Measurements from ENCODE around the gene SNTB2.
"Not testable (repeated sequence)": the region's sequence is repeated elsewhere in the genome, so short reads cannot be mapped to it uniquely, and the experiment has no call there.

The SNTB2 gene

DNA sequence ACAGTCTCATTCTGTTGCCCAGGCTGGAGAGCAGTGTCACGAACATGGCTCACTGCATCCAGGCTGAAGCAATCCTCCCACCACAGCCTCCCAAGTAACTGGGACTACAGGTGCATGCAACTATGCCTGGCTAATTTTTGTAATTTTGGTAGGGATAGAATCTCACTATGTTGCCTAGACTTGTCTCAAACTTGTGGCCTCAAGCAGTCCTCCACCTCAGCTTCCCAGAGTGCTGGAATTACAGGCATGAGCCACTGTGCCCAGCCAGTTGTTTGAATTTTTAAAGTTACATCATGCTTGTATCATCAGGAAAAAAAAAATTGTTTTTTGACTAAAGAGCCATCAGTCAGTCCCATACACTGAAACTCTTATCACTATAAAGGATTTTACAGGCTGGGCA lies 107.1 kb downstream of the SNTB2 start:
- DNase-seq, result no peak

DNA sequence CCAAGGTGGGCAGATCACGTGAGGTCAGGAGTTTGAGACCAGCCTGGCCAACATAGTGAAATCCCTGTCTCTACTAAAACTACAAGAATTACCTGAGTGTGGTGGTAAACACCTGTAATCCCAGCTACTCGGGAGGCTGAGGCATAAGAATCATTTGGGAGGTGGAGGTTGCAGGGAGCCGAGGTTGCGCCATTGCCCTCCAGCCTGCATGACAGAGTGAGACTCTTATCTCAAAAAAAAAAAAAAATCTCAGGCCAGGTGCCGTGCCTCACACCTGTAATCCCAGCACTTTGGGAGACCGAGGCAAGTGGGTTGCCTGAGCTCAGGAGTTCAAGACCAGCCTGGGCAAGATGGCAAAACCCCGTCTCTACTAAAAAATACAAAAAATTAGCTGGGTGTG lies 109.8 kb downstream of the SNTB2 start:
- not testable (repeated sequence) for DNase-seq

DNA sequence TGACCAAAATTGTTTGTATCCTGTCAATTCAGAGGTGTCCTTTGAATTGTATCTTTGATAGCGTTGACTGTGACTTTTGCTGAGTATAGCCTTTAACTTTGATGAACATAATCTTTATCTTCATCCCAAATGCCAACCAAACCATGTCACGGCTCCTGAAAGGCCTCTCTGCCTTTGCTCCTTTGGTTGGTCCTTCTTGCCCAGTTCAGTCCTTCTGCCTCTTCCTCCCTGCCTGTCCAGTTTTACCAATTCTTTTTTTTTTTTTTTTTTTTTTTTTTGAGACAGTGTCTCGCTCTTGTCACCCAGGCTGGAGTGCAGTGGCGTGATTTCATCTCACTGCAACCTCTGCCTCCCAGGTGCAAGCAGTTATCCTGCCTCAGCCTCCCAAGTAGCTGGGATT lies 111.3 kb downstream of the SNTB2 start:
- no peak for DNase-seq

DNA sequence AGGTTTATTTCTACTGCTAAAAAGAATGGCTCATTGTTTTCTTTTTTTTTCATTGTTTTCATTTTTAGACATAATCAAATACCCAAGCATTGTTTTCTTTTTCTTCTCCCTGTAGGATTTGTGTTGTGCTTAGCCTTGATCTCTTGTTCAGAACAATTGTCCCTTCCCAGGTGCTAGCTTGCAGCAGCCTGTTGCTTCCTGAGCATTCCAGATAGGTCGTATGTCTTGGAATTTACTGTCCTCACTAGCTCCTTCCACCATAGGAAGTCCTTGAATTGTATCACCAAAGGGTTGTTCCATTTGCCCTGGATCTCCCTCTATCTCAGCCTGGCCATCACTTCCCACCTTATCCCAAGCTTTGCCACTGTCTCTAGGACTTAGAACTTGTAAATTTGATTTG lies 114.2 kb downstream of the SNTB2 start:
- DNase-seq, result no peak

DNA sequence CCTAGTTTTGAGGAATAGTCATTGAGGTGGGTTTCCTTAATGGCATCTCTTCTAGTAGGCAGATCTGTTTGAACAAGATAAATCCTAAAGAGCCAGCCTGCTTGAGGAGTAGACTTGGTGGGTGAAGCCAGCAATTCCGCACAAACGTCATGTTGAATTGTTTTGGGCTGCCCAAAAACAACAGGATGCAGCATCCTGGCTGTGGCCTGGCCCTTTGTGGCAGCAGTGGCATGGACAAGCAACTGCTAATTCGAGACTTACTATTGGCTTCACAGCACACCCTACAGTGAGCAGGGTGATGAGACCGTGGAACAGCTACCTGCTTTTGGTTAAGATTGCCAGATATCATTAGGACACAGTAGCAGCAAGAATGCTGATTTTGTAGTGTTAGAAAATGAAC lies 114.9 kb downstream of the SNTB2 start:
- DNase-seq, result no peak

DNA sequence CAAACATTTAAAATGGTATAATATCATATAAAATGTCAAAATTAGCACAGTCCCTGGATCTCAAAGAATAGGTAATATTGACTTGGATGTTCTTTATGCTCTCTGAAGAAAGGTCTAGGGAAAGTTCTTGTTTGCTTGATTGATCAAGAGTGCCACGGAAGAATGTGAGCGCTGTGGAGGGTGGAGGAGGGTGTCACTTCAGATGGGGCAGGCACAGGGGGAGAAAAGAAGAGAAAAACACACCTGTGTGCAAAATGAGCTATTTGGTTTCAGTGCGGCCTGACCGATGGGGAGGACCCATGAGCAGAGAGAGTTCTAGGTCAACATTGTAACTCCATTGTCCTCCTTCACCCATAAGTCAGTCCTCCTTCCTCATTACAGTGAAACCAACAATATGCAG lies 115.3 kb downstream of the SNTB2 start:
- DNase-seq, result no peak

DNA sequence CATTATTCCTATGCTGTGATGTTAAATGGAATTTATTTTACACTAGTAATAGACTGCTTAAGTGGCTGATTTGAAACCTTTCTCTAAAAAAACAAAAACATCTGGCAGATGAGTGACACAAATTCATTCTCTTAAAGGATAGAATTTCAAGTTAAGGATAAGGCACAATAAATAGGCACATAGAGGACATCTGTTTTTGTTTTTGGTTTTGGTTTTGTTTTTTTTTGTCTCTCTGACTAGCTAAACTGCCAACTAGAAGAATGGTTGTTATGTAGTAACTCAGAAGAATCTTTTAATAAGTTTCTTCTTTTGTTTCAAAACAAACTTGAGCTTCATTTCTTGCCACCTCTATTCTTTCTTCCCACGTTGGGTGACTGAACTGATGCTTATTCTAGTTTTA lies 119.1 kb downstream of the SNTB2 start:
- no peak for DNase-seq

DNA sequence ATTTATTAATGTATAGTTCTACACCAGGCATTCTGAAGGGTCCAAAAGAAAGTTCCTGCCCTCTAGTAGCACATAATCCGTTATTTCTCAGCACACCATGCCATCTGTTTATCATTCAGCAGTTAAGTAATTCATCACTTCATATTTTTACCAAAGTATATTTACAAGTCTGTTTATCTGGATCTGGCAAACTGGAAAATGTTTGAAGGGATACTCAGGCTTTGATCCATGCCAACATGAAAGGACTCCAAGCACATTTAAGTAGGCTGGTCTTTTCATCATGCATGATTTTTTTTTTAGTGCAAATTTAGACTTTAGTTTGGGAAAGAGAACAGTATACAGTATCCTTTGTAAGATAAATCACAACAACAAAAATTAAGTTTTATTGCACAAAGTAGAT lies 120.1 kb downstream of the SNTB2 start:
- no peak for DNase-seq

DNA sequence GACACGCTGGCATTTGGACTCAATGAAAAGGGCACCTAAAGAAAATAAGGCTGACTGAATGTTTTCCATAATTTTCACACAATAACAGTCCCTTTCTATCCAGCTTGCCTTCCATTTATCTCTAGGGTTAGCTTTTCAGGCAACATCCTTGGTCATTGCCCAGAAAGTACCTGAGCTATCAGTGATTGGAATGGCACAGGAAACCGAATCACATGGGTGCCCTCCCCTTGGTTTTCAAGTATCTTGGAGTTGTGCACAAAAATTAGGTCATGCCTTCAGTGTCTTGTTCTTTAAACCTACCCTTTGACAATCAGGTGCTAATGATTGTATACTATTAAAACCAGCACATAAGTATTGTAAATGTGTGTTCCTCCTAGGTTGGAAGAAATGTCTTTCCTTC lies 120.9 kb downstream of the SNTB2 start:
- no peak for DNase-seq

DNA sequence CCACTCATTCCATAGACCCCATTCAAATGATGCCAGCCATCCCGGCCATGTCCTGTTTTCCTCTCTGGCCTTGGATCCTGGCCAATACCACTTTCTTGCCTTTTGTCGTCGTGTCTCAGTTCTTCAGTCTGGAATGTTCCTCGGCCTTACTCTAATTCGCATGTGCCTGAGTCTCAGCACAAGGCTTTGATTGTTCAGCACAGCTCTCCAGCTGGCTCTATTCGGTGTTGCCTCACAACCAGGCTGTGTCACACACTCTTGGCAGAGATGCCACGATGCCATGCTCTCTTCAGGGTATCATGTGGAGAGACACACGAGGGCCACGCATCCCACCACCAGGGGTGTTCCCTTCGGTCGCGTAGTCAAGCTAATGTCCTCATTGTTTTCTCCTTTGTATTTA lies 122.4 kb downstream of the SNTB2 start:
- no peak for DNase-seq

DNA sequence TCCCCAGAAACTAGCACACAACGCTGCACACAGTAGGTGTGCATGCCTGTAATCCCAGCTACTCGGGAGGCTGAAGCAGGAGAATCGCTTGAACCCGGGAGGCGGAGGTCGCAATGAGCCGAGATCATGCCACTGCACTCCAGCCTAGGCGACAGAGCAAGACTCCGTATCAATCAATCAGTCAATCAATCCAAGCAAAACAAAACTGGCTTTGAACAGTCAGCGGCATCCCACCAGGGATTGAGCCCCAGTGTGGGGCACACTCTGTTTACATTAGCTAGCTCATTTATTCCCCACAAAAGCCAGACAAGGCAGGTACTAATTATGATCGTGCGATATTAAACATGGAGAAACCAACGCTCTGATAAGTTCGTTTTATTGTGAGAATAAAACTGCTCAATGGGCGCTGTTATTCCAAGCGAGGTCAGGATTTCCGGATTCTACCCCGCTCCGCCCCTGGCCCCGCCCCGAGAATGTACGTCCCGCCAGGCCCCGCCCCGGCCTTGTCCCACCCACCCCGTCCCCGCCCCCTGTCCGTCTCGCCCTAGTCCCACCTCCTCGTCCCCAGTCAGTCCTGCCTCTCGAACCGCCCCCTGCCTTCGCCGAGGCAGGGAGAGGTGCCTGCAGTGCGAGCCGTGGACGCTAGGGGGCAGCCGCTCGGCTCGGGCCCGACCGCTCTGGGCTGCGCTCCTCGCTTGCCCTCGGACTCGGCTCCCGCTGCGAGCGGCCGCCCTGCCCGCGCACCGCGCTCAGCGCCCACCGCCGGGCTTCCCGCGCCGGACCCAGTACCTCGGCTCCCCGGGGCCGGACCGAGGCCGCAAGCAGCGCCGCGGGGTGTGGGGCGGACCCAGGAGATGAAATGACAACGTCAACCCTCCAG lies 123.9 kb downstream of the SNTB2 start, which contains the start of gene VPS4A:
VPS4A (plus strand) TSS at position 698 of the 880 bp plus-strand sequence; CDS start at position 860, 162 bp downstream.
- DNase-seq, result peak; percentile 92

DNA sequence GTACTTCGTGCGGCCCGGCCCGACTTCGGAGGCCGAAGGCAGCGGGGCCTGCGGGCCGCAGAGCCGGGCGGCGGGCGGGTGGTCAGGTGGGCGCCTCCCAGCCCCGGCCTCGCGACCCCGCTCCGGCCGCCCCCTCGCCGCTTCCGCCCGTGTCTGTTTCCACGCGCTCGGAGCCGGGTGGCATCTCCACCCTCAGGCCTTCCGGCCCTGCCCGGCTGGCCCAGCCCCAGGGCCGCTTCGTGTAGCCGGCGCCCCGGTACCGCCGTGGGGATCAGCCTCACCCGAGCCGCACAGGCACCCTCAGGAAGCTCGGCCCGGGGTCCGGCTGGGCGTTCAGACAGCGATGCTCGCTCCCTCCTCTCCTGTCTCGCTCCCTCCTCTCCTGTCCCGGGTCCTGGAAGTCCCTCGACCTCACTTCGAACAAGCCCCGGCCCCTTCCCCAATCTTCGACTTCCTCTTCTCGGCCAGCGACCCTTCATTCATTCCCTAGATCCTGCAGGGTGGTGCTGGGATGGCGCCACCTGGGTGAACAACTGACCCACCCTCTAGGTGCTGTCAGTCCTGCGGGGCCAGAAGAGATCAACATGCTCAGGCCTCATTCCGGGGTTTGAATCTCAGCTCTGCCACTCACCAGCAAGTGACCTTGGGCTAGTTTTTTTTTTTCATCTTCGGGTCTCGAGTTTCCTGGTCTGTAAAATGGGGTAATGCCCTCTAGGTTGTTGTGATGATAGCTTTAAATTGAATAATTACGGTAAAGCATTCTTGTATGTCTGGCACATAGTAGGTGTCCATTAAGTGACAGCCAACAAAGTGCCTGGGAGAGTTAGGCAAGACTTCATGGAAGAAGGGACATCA lies 124.8 kb downstream of the SNTB2 start:
- DNase-seq, result peak; percentile 29

DNA sequence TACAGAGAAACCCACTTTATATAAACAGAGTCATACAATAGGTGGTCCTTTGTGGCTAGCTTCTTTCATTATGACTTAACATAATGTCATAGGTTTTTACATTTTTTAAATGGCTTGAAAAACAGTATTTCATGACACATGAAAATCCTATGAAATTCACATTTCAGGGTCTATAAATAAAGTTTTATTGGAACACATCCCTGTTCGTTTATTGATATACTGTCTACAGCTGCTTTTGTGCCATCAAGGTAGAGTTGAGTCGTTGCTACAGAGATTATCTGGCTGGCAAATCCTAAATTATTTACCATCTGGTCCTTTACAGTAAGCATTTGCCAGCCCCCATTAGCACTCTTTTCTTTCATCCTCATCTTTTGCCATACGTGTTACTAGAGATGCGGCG lies 126.5 kb downstream of the SNTB2 start:
- DNase-seq, result no peak

DNA sequence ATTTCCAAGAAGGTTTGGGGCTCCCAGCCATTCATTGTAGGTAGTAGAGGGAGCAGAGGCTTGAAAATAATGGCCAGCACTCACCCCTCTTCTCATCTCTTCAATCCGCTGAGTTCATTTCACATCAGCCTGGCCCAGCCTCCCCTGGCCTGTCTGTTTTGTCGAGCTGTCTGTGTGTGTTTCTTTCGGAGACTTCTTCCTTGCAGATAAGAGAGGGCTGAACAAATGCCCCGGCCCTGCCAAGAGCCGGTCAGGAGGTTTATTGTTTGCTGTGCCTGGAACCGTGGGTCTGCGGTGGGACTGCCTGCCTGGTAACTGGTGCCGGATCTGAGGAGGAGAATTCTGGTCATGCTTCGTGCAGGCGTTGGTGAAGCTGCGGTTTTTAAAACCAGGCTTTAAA lies 127.6 kb downstream of the SNTB2 start:
- DNase-seq, result no peak

DNA sequence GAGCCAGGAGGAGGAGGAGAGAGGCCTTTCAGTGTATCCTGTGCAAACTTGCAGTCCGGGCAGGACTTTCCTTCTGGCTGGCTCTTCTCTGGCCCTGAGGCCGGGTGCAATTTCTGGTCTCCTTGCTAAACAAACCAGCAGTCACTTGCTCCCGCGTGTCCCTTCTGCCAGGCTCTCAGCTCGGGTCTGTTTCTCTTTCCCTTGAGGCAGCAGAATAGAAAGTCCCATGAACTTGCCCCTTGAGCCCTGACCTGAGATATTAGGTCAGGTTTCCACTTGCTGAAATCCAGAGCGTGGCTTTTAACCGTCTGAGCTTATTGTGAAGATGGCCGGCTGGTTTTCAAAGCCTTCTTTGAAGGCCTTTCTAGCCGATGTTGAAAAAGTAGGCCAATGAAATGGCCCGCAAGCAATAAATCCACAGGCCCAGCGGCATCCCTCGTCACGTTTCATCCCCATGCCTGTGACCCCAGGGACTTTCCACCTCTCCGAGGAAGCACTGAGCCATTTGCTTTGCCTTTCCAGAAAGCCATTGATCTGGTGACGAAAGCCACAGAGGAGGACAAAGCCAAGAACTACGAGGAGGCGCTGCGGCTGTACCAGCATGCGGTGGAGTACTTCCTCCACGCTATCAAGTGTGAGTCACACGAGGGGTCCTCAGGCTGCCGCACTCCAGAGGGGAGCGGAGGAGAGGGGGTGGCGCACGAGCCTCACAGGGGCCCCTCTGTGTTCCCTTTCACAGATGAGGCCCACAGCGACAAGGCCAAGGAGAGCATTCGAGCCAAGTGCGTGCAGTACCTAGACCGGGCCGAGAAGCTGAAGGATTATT lies 128.7 kb downstream of the SNTB2 start:
- no peak for DNase-seq

DNA sequence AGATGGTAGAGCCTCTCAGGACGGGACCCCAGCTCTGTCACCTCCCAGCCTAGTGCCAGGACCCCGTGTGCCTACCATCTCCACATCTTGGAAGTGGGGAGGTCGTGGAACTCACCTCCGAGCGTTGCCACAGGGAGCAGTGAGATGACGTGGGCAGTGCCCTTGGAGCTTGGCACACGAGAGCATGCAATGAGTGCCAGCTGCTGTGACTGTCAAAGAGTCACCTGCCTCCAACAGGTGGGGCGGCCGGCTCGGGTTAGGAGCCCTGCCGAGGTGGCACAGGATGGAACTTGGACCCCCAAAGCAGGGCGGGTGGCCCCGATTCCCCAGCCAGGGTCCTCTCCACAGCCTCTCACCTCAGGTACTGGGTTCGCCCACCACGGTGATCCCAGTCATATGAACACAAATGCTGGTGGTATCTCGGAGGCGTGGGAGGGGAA lies 129.7 kb downstream of the SNTB2 start:
- DNase-seq, result no peak

DNA sequence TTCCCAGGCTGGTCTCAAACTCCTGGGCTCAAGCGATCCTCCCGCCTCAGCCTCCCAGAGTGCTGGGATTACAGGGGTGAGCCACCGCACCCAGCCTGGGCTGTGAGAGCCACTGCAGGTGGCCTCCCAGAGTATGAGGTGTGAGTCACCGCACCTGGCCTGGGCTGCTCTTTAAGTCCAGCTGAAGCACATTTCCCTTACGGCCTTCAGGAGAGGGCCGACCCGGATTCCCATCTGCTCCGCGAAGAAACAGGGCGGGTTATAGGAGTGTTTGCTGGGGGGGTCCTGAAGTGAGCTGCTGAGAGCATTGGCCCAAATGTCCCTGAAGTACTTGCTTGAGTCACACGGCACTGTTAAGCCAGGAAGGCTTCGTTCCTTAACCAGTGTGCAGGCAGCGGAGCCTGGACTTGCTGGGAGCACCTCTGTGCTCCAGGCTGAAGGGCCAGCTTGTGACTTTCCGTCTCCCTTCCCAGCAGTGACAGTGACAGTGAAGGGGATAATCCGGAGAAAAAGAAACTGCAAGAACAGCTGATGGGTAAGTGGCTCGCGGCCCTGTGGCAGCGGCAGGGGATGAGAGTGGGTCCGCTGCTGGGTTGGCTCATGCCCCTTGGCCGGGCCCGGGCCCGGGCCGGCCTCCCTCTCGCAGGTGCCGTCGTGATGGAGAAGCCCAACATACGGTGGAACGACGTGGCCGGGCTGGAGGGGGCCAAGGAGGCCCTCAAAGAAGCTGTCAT lies 131.4 kb downstream of the SNTB2 start:
- no peak for DNase-seq

DNA sequence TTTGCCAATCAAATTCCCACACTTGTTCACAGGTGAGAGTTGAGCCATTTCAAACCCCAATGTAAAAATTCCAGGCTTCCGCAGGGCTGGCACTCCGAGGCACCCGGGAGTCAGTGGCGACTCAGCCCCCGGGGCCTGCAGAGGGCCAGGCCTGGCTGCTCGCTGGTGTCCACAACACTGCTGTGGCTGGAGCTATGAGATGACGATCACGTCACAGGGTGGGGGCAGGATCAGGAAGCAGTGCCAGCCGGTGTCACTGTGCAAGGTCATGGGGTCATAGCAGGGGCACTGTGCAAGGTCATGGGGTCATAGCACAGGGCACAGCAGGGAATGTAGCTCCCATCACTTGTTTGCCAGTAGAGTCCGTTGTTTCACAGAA lies 131.9 kb downstream of the SNTB2 start:
- DNase-seq, result no peak

DNA sequence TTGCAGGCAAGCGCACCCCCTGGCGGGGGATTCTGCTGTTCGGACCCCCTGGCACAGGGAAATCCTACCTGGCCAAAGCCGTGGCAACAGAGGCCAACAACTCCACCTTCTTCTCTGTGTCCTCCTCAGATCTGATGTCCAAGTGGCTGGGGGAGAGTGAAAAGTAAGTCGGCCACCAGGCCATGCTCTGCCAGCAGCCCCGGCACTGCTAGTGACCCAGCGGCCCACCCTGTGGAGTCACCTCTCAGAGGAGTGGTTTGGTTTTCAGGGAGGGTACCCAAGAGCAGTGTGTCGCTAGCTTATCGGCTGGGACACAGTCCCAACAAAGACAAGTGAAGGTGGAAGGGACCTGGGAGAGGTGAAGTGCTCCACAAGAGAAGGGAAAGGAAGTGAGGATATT lies 132.4 kb downstream of the SNTB2 start:
- DNase-seq, result no peak

DNA sequence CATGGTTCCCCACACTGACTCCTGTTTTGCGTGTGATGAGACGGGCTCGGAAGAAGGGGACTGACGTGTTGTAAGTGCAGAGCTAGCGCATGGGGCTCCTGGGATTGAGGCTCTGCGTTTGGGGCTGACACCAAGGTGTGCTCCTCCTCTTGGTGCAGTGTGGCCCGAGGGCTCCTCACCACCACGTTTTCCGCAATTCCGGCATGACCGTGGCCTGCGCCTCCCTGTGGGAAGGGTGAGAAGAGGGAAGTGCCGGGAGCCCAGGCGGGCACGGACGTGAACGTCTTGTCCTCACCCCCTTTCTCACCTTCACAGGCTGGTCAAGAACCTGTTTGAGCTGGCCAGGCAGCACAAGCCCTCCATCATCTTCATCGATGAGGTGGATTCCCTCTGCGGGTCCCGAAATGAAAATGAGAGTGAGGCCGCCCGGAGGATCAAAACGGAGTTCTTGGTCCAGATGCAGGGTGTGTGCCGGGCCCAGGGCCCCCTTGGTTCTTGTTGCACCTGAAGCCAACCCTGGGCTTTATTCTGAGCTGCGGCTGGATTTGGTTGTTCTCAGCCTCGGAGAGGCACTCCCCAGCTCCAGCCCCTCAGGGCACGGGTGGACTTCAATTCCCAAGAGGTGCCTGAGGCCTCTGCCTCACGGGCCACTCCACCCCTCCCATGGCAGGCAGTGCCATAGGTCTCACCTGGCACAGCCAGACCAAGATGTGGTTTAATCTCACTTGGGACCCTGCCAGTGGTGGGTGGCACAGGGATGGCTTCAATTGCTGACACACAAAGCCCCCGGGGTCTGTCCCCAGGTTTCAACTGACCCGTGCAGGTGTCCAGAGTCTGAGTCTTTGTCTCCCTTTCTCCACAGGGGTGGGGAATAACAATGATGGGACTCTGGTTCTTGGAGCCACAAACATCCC lies 133.1 kb downstream of the SNTB2 start:
- no peak for DNase-seq

DNA sequence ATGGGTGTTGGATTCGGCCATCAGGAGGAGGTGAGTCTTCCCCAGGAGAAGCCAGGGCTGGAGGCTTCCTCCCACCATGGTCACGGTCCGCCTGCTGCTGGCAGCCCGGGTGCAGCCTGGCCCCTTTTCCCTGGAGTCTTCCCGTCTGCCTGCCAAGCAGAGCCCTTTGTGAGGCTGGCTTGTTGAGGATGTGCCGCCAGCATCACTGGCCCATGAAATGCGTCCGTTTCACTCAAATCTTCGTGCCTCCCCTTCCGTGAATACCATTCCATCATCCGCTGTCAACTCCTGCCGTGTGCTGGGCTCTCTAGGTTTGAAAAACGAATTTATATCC lies 133.7 kb downstream of the SNTB2 start:
- no peak for DNase-seq

All from KG1 (cell line).